Measurements from ENCODE around the gene RNPEPL1.

Gene RNPEPL1

DNA sequence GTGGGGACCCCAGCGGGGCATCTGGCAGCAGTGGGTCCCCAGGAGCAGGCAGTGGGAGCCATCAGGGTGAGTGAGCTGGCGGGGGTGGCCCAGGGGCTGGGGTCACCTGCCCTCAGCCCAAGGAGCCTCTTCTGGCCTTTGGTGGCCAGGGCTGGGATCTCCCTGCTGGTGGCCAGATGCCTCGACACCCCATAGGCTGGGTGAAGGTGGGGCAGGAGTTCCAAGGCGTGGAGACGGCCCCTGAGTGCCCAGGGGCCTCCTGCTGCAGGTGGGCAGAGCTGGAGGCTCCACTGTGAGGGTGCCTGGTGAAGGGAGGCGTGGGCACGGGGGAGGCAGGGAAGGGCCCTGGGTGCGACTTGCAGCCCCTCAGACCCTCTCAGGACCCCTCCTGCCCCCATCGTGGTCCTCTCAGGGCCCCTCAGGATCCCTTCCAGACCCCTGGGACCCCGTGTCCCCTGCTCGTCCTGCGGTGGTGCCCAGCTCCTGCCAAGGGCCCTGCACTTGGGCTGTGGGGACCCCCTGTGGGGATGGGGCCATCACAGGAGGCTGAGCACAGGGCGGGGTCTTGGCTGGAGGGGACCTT is 52.0 kb downstream of the RNPEPL1 start:
- Histone ChIP-seq H3K4me1 (ENCODE audit: control insufficient read depth in 1 of 2, insufficient read depth in 2 of 2, low read length in 2 of 2) (no peaks in the 10 kb centered on the region), H3K9me3 (ENCODE audit: control insufficient read depth in 1 of 2, low read length in 2 of 2) (no peaks in the 10 kb centered on the region), H3K27me3 (ENCODE audit: low read depth, low read length) (no peaks in the 10 kb centered on the region), H3K27ac (ENCODE audit: low read length) (no peak overlapping the region), H3K4me3 (ENCODE audit: low read depth in 1 of 2, low read length in 2 of 2) (no peak overlapping the region), H3K36me3 (ENCODE audit: control insufficient read depth in 1 of 2, insufficient read depth in 2 of 2, low read length in 2 of 2) (no peaks in the 10 kb centered on the region)

- Histone ChIP-seq H3K27me3 (ENCODE audit: low read depth, low read length) (no peaks in the 10 kb centered on the region), H3K27ac (ENCODE audit: low read length) (no peak overlapping the region), H3K36me3 (ENCODE audit: control insufficient read depth in 1 of 2, insufficient read depth in 2 of 2, low read length in 2 of 2) (no peaks in the 10 kb centered on the region), H3K4me3 (ENCODE audit: low read depth in 1 of 2, low read length in 2 of 2) (no peak overlapping the region), H3K4me1 (ENCODE audit: control insufficient read depth in 1 of 2, insufficient read depth in 2 of 2, low read length in 2 of 2) (no peaks in the 10 kb centered on the region), H3K9me3 (ENCODE audit: control insufficient read depth in 1 of 2, low read length in 2 of 2) (no peaks in the 10 kb centered on the region)
These were observed 52.6 kb downstream of the RNPEPL1 start for GRCh38 chr2:240620859-240621258.

- Histone ChIP-seq H3K27me3 (ENCODE audit: low read depth, low read length) (no peaks in the 10 kb centered on the region), H3K36me3 (ENCODE audit: control insufficient read depth in 1 of 2, insufficient read depth in 2 of 2, low read length in 2 of 2) (no peaks in the 10 kb centered on the region), H3K9me3 (ENCODE audit: control insufficient read depth in 1 of 2, low read length in 2 of 2) (no peaks in the 10 kb centered on the region), H3K4me3 (ENCODE audit: low read depth in 1 of 2, low read length in 2 of 2) (no peak overlapping the region), H3K27ac (ENCODE audit: low read length) (no peak overlapping the region), H3K4me1 (ENCODE audit: control insufficient read depth in 1 of 2, insufficient read depth in 2 of 2, low read length in 2 of 2) (no peaks in the 10 kb centered on the region)
These were observed 53.8 kb downstream of the RNPEPL1 start for GRCh38 chr2:240622060-240622411.

GRCh38 chr2:240622531-240623235 is 54.4 kb downstream of the RNPEPL1 start:
- H3K27me3 ChIP-seq (ENCODE audit: low read depth, low read length): no peaks in the 10 kb centered on the region
- H3K4me3 ChIP-seq (ENCODE audit: low read depth in 1 of 2, low read length in 2 of 2): no peak overlapping the region
- no peaks in the 10 kb centered on the region for H3K36me3 ChIP-seq (ENCODE audit: control insufficient read depth in 1 of 2, insufficient read depth in 2 of 2, low read length in 2 of 2)
- H3K9me3 ChIP-seq (ENCODE audit: control insufficient read depth in 1 of 2, low read length in 2 of 2): no peaks in the 10 kb centered on the region
- no peak overlapping the region for H3K27ac ChIP-seq (ENCODE audit: low read length)
- no peaks in the 10 kb centered on the region for H3K4me1 ChIP-seq (ENCODE audit: control insufficient read depth in 1 of 2, insufficient read depth in 2 of 2, low read length in 2 of 2)

DNA sequence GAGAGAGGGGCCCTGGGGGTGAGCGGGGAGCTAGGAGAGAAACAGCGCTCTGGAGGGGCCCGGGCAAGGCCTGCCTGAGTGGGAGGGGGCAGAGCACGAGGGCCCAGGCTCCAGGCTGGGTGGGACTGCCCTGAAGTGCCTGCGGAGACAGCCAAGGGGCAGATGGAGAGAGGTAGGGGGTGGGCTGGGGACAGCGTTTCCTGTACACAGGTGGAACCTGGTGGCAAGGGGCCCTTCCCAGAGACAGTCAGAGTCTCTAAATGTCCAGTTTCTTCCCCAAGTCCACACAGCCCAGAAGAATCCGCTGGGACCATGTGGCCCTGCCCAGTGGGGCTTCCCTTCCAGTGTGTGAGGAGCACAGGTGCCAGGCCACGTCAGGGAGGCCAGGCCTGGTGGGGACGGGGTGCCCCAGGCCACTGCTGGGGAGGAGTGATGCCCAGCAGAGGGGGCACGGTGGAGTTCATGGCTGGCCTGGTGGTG is 55.3 kb downstream of the RNPEPL1 start:
- no peaks in the 10 kb centered on the region for H3K9me3 ChIP-seq (ENCODE audit: control insufficient read depth in 1 of 2, low read length in 2 of 2)
- no peaks in the 10 kb centered on the region for H3K4me1 ChIP-seq (ENCODE audit: control insufficient read depth in 1 of 2, insufficient read depth in 2 of 2, low read length in 2 of 2)
- no peak overlapping the region for H3K27ac ChIP-seq (ENCODE audit: low read length)
- H3K4me3 ChIP-seq (ENCODE audit: low read depth in 1 of 2, low read length in 2 of 2): no peak overlapping the region
- no peaks in the 10 kb centered on the region for H3K36me3 ChIP-seq (ENCODE audit: control insufficient read depth in 1 of 2, insufficient read depth in 2 of 2, low read length in 2 of 2)
- no peaks in the 10 kb centered on the region for H3K27me3 ChIP-seq (ENCODE audit: low read depth, low read length)

DNA sequence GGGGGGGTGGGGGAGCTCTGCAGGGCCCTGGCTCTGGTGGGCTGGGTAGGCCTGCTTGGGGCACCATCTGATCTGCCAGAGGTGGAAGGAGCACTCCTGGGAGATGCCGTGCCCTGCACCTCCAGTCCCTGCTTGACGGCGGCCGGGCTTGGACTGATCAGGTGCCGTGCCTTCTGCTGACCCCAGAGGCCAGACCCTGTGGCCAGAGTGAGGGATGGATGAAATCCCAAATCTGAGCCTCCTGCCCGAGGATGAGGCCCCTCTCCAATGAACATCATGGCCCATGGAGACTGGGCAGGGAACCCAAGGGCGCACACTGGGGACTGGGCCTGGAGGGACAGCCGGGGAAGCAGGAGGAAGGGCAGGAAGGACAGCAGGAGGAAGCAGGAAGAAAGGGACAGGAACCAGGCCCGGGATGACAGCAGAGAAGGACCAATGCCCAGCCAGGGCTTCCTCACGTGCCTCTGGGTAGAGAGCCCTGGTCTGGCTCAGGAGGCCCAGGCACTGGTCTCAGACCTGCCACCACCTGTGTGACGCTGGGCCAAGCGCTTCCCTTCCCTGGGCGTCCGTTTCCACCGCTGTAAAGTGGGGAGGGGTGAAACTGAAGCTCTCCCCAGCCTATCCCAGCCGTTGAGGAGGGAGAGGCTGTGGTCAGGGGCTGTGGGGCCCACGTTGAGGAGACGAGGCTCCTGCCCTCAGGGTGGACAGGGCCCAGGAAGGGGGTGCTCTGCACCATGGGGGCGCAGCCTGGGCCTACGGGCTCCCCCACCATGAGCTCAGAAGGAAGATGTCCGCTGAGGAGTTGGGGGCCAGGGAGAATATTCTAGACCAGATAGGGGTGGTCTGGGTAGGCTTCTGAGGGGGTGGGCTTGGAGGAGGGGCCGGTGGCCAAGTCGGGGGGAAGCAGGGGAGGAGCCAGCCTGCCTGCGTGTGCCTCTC is 56.0 kb downstream of the RNPEPL1 start:
- H3K36me3 ChIP-seq (ENCODE audit: control insufficient read depth in 1 of 2, insufficient read depth in 2 of 2, low read length in 2 of 2): no peaks in the 10 kb centered on the region

GRCh38 chr2:240624950-240625621 is 56.8 kb downstream of the RNPEPL1 start, which contains the start of gene GPR35:
GPR35 (plus strand) TSS chr2:240625480; CDS start chr2:240629953, 4,473 bp downstream.
- H3K4me1 ChIP-seq (ENCODE audit: control insufficient read depth in 1 of 2, insufficient read depth in 2 of 2, low read length in 2 of 2): no peaks in the 10 kb centered on the region
- no peaks in the 10 kb centered on the region for H3K27me3 ChIP-seq (ENCODE audit: low read depth, low read length)
- H3K9me3 ChIP-seq (ENCODE audit: control insufficient read depth in 1 of 2, low read length in 2 of 2): no peaks in the 10 kb centered on the region
- H3K4me3 ChIP-seq (ENCODE audit: low read depth in 1 of 2, low read length in 2 of 2): no peak within 1 kb of the TSS
- no peaks in the 10 kb centered on the region for H3K36me3 ChIP-seq (ENCODE audit: control insufficient read depth in 1 of 2, insufficient read depth in 2 of 2, low read length in 2 of 2)
- H3K27ac ChIP-seq (ENCODE audit: low read length): no peak within 1 kb of the TSS

More for the DNA sequence above, 56.0 kb downstream of the RNPEPL1 start:
- Histone ChIP-seq H3K27me3 (ENCODE audit: low read depth, low read length) (no peaks in the 10 kb centered on the region), H3K27ac (ENCODE audit: low read length) (no peak overlapping the region), H3K9me3 (ENCODE audit: control insufficient read depth in 1 of 2, low read length in 2 of 2) (no peaks in the 10 kb centered on the region), H3K4me3 (ENCODE audit: low read depth in 1 of 2, low read length in 2 of 2) (no peak overlapping the region), H3K4me1 (ENCODE audit: control insufficient read depth in 1 of 2, insufficient read depth in 2 of 2, low read length in 2 of 2) (no peaks in the 10 kb centered on the region)

DNA sequence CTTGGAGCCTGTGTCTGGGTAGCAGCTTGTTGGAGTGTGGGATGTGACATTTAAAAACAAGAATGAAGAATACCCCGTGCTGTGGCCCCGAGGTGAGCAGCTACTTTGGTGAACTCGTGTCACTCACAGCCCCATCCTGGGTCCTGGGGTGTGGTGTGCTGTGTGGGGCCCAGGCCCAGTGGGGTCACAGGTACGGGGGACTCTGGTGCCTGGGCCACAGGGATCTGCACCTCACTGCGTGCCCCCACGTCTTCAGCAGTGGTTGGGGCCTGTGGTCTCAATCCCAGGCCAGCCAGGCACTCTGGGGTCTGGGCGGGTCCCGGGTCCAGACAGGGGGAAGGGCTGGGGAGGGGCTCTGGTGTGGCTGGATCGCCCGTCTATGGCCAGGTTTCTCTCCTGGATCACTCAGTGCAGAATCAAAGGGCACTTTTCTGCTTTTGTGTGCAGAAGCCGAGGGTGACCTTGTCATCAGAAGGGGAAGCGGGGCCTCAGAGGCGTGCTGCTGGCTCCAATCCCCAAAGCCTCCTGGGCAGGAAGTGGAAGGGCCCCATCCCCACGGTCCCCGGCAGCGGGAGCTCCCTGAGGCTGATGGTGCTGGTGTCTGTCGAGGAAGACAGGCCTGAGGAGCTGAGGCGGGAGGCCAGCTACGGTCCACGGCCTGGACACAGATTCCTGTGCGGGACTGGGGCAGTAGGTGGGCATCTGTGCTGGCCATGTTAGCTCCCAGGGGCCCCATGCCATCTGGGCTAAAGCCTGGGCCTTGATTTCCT is 58.4 kb downstream of the RNPEPL1 start:
- Histone ChIP-seq H3K27me3 (ENCODE audit: low read depth, low read length) (no peaks in the 10 kb centered on the region), H3K36me3 (ENCODE audit: control insufficient read depth in 1 of 2, insufficient read depth in 2 of 2, low read length in 2 of 2) (no peaks in the 10 kb centered on the region), H3K4me1 (ENCODE audit: control insufficient read depth in 1 of 2, insufficient read depth in 2 of 2, low read length in 2 of 2) (no peaks in the 10 kb centered on the region), H3K9me3 (ENCODE audit: control insufficient read depth in 1 of 2, low read length in 2 of 2) (no peaks in the 10 kb centered on the region), H3K27ac (ENCODE audit: low read length) (no peak overlapping the region), H3K4me3 (ENCODE audit: low read depth in 1 of 2, low read length in 2 of 2) (no peak overlapping the region)

DNA sequence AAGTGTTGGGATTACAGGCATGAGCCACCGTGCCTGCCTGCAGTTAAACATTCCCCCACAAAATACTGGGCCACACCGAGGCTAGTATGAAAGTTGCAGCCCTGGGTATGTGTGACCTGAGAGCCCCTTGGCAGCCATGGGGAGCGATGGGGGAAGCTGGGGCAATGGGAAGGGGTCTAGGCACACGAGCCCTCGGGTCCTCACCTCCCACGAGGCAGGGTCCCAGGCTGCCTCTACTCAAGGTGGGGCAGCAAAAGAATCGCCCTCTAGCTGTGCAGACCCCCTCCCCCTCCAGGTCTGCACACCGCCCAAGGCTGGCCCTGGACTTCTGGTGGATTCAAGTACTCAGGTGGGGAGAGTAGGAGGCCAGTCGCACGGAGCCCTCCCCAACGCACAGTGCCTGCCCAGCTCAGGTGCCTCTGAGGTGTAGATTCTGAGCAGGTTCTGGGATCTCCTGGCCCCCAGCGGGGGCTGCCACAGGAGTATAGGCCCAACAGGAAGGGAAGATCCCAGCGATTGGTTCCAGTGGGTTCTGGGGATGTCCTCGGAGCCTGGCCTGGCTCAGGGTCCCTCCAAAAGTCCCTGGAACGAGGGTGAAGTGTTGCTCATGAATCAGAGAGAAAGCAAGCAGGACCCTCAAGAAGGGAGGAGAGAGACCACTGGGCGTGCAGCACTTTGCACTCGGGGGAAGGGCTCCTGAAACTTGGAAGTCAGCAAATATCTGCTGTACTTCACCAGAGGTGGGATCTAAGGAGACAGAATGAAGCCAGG is 59.6 kb downstream of the RNPEPL1 start:
- Histone ChIP-seq H3K4me3 (ENCODE audit: low read depth in 1 of 2, low read length in 2 of 2) (no peak overlapping the region), H3K27ac (ENCODE audit: low read length) (no peak overlapping the region), H3K27me3 (ENCODE audit: low read depth, low read length) (no peaks in the 10 kb centered on the region), H3K36me3 (ENCODE audit: control insufficient read depth in 1 of 2, insufficient read depth in 2 of 2, low read length in 2 of 2) (no peaks in the 10 kb centered on the region), H3K9me3 (ENCODE audit: control insufficient read depth in 1 of 2, low read length in 2 of 2) (no peaks in the 10 kb centered on the region), H3K4me1 (ENCODE audit: control insufficient read depth in 1 of 2, insufficient read depth in 2 of 2, low read length in 2 of 2) (no peaks in the 10 kb centered on the region)

GRCh38 chr2:240628507-240628807 is 60.2 kb downstream of the RNPEPL1 start:
- Histone ChIP-seq H3K4me3 (ENCODE audit: low read depth in 1 of 2, low read length in 2 of 2) (no peak overlapping the region), H3K4me1 (ENCODE audit: control insufficient read depth in 1 of 2, insufficient read depth in 2 of 2, low read length in 2 of 2) (no peaks in the 10 kb centered on the region), H3K9me3 (ENCODE audit: control insufficient read depth in 1 of 2, low read length in 2 of 2) (no peaks in the 10 kb centered on the region), H3K36me3 (ENCODE audit: control insufficient read depth in 1 of 2, insufficient read depth in 2 of 2, low read length in 2 of 2) (no peaks in the 10 kb centered on the region), H3K27me3 (ENCODE audit: low read depth, low read length) (no peaks in the 10 kb centered on the region), H3K27ac (ENCODE audit: low read length) (no peak overlapping the region)
